Keratinocyte (primary cell): ENCODE results near the gene FOXI1. TPM values are rescaled to one million over a fixed set of nuclear protein-coding genes. Genes with fewer than 3 reads are reported as not detected.

Experiments
- DNase-seq: peaks from one replicate; pipeline ENCODE4 v3.0.0-alpha.2; 2011; ENCODE audit warnings: low read depth, missing footprints, low spot score
- FAIRE-seq: peaks from 2 replicates; lab custom pipeline; 2011; peaks lifted over from hg19 to GRCh38; lab: Jason Lieb, UNC
- H2AFZ ChIP-seq: 2 replicates; pipeline ENCODE4 v1.6.0; 2012; ENCODE audit warnings: low read length, control low read depth, inconsistent platforms; ENCODE audit not compliant: control insufficient read depth
- H3K27ac ChIP-seq: 2 replicates; pipeline ENCODE4 v1.5.1; 2011; ENCODE audit warnings: low read length; ENCODE audit not compliant: control insufficient read depth, insufficient read depth
- H3K27me3 ChIP-seq: 3 replicates; pipeline ENCODE4 v1.6.0; 2011; ENCODE audit warnings: low read length; ENCODE audit not compliant: control insufficient read depth, insufficient read depth; ENCODE audit errors: extremely low read depth
- H3K36me3 ChIP-seq, 2 experiments: 2 replicates in 1 of 2; 3 replicates in 1 of 2; pipeline ENCODE4 v1.5.1; 2011; ENCODE audit warnings: low read length in 2 of 2, mild to moderate bottlenecking in 1 of 2; ENCODE audit not compliant: control insufficient read depth in 2 of 2, insufficient read depth in 2 of 2; ENCODE audit errors: extremely low read depth in 1 of 2
- H3K4me1 ChIP-seq: 3 replicates; pipeline ENCODE4 v1.5.1; 2011; ENCODE audit warnings: low read length; ENCODE audit not compliant: control insufficient read depth, insufficient read depth; ENCODE audit errors: extremely low read depth
- H3K4me2 ChIP-seq: 3 replicates; pipeline ENCODE4 v1.6.0; 2011; ENCODE audit warnings: low read depth, low read length; ENCODE audit not compliant: control insufficient read depth, insufficient read depth; ENCODE audit errors: extremely low read depth
- H3K4me3 ChIP-seq, 3 experiments: fragments of 200-600 bp in 1 of 3; sonication (generic) in 1 of 3; 2 replicates in 2 of 3; 3 replicates in 1 of 3; pipeline ENCODE4 v1.5.1; 2011 to 2016; ENCODE audit warnings: low read length in 3 of 3, mild to moderate bottlenecking in 3 of 3, control low read depth in 2 of 3, inconsistent platforms in 1 of 3, low read depth in 1 of 3, mixed read lengths in 1 of 3, mixed run types in 1 of 3, moderate library complexity in 1 of 3; ENCODE audit not compliant: control insufficient read depth in 2 of 3, insufficient read depth in 2 of 3; ENCODE audit errors: extremely low read depth in 1 of 3
- H3K79me2 ChIP-seq: 2 replicates; pipeline ENCODE4 v1.6.0; 2012; ENCODE audit warnings: low read length; ENCODE audit not compliant: control insufficient read depth, insufficient read depth
- H3K9ac ChIP-seq: 3 replicates; pipeline ENCODE4 v1.6.0; 2011; ENCODE audit warnings: low read length; ENCODE audit not compliant: control insufficient read depth, insufficient read depth; ENCODE audit errors: extremely low read depth
- H3K9me1 ChIP-seq: 3 replicates; pipeline ENCODE4 v1.6.0; 2011; ENCODE audit warnings: low read length; ENCODE audit not compliant: control insufficient read depth, insufficient read depth; ENCODE audit errors: extremely low read depth
- H3K9me3 ChIP-seq: 2 replicates; pipeline ENCODE4 v1.5.1; 2012; ENCODE audit warnings: low read depth, low read length; ENCODE audit not compliant: control insufficient read depth
- H4K20me1 ChIP-seq: 3 replicates; pipeline ENCODE4 v1.6.0; 2011; ENCODE audit warnings: low read length; ENCODE audit not compliant: control insufficient read depth, insufficient read depth; ENCODE audit errors: extremely low read depth
- EZH2 ChIP-seq: IDR thresholded peaks from one replicate; pipeline ENCODE4 v1.6.1; 2012; ENCODE audit warnings: inconsistent platforms, mild to moderate bottlenecking, low read length, moderate library complexity
- dilution Hi-C: fragments of 300-500 bp; cut with MboI; formaldehyde crosslinking; loops from one replicate; pipeline ENCODE4 v1.7.0; 2020; ENCODE audit warnings: low sequenced_read_pairs; ENCODE audit not compliant: extremely low pct_ligation_motif_present
- polyA plus RNA-seq, 5 experiments: library from polyadenylated mRNA; depleted of rRNA in 3 of 5; stranded (reverse) in 3 of 5; stranded (forward) in 1 of 5; unstranded in 1 of 5; fragments of >200 nt; gene quantifications; 1 replicate in 1 of 5; 2 replicates in 3 of 5; 3 replicates in 1 of 5; pipeline versions ENCODE4 v1.2.1 to v1.2.3, GENCODE V29; 2011 to 2012; ENCODE audit warnings: missing spikeins in 2 of 5, low read depth in 1 of 5, low replicate concordance in 1 of 5
- TF ChIP-seq, protein P1 (sequence below), 3 experiments: IDR thresholded peaks in 1 of 3; conservative IDR thresholded peaks in 1 of 3; optimal IDR thresholded peaks in 1 of 3; 2 replicates in 2 of 3; 3 replicates in 1 of 3; pipeline versions ENCODE3 to v1.5.1; 2011; ENCODE audit warnings: low read length in 3 of 3, mild to moderate bottlenecking in 3 of 3, moderate library complexity in 2 of 3, control low read depth in 1 of 3, inconsistent platforms in 1 of 3; ENCODE audit not compliant: insufficient read depth in 2 of 3; ENCODE audit errors: extremely low read depth in 1 of 3

The FOXI1 gene
- polyA plus RNA-seq, 1 donor (not counting 4 experiments of a cell fraction or from before 2014, with no cell fraction given): not detected

DNA sequence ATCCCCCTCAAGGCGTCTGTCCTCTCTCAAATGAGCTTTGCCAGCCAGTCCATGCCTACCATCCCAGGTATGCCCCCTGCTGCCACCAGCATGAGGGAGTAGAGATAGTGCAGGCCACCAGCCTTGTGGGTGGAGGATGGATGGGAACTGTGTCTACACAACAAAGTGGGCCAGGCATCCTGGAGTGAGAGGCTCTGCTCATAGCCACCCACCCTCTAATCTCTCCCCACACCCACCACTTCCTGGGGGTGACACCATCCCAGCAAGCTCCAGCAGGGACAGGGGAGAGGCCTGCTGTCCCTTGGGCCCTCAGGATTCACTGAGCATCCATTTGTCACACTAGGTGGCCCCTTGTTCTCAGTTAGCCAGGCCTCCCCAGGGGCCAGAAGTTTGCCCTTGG, 25.5 kb upstream of the FOXI1 start:
- Histone ChIP-seq H3K9me1 (no peaks in the 10 kb centered on the region), H3K4me3 (no peak overlapping the region), H3K4me1 (no peaks in the 10 kb centered on the region), H3K79me2 (no peaks in the 10 kb centered on the region), H3K36me3 (no peaks in the 10 kb centered on the region), H3K4me2 (no peak overlapping the region), H4K20me1 (no peaks in the 10 kb centered on the region), H2AFZ (no peak overlapping the region), H3K9ac (no peak overlapping the region), H3K27me3 (no peaks in the 10 kb centered on the region), H3K27ac (no peak overlapping the region), H3K9me3 (no peaks in the 10 kb centered on the region)
- no peak for TF ChIP-seq EZH2
- TF ChIP-seq, protein P1, sequence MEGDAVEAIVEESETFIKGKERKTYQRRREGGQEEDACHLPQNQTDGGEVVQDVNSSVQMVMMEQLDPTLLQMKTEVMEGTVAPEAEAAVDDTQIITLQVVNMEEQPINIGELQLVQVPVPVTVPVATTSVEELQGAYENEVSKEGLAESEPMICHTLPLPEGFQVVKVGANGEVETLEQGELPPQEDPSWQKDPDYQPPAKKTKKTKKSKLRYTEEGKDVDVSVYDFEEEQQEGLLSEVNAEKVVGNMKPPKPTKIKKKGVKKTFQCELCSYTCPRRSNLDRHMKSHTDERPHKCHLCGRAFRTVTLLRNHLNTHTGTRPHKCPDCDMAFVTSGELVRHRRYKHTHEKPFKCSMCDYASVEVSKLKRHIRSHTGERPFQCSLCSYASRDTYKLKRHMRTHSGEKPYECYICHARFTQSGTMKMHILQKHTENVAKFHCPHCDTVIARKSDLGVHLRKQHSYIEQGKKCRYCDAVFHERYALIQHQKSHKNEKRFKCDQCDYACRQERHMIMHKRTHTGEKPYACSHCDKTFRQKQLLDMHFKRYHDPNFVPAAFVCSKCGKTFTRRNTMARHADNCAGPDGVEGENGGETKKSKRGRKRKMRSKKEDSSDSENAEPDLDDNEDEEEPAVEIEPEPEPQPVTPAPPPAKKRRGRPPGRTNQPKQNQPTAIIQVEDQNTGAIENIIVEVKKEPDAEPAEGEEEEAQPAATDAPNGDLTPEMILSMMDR (optimal IDR thresholded peaks at IDR 0.05 in 1 of 3, IDR thresholded peaks at IDR 0.05 in 1 of 3, conservative IDR thresholded peaks at IDR 0.05 in 1 of 3; ENCODE audit: extremely low read depth in 1 of 3, insufficient read depth in 2 of 3, low read length in 3 of 3): no peak
- DNase-seq (no peak), FAIRE-seq (no peak)
- dilution Hi-C loops: no loop called here

DNA sequence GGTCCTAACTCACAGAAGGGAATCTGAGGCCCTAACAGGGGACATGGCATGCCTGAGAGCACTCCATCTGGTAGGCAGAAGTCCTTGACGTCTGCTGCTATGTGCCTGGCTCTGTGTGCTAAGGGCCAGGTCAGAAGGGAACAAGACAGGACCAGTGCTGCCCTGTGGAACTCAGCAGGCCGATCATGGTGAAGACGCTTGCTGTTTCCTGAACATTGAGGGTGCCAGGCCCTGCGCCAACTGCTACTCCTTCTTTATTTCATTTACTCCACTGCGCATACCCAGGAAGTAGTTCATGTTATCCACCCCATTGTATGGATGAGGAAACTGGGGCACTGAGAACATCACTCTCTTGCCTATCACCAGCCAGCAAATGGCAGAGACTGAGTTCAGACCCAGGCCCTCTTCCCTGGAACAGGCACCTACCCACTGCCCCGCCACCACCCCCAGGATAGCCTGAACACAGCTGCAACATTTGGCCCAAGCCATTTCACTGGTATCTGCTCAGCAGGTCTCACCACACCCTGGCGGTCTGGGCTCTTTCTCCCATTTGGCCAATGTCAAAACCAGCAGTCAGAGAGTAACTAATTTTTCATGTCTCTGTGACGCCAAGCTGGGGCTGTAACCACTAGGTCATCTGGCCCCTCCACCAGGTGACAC, 24.8 kb upstream of the FOXI1 start:
- no peak for DNase-seq
- Histone ChIP-seq H4K20me1 (no peaks in the 10 kb centered on the region), H2AFZ (no peak overlapping the region), H3K27ac (no peak overlapping the region), H3K4me1 (no peaks in the 10 kb centered on the region), H3K9ac (no peak overlapping the region), H3K79me2 (no peaks in the 10 kb centered on the region), H3K36me3 (no peaks in the 10 kb centered on the region), H3K4me2 (no peak overlapping the region), H3K9me3 (no peaks in the 10 kb centered on the region), H3K4me3 (no peak overlapping the region), H3K27me3 (no peaks in the 10 kb centered on the region), H3K9me1 (no peaks in the 10 kb centered on the region)
- no peak for FAIRE-seq
- dilution Hi-C loops: no loop called here
- TF ChIP-seq, protein P1 (optimal IDR thresholded peaks at IDR 0.05 in 1 of 3, IDR thresholded peaks at IDR 0.05 in 1 of 3, conservative IDR thresholded peaks at IDR 0.05 in 1 of 3; ENCODE audit: extremely low read depth in 1 of 3, insufficient read depth in 2 of 3, low read length in 3 of 3): no peak
